Upper lobe of left lung (tissue), 4 donors: ENCODE measurements around the gene KCNQ1OT1.

Source experiments
- CTCF ChIP-seq, 6 experiments: fragments of 450-650 bp in 4 of 6; fragments of 200-600 bp in 2 of 6; sonication (generic) in 2 of 6; IDR thresholded peaks; one replicate each; pipeline ENCODE4 v1.5.1; 2016 to 2019; ENCODE audit warnings: antibody characterized with exemption in 6 of 6
- EP300 ChIP-seq, 4 donors: sonication (generic); formaldehyde crosslinking; IDR thresholded peaks; one replicate each; pipeline ENCODE4 v1.5.1; 2017; ENCODE audit warnings: antibody characterized with exemption in 4 of 4, control low read depth in 2 of 4
- POLR2AphosphoS5 ChIP-seq, 2 donors: sonication (generic); formaldehyde crosslinking; IDR thresholded peaks; one replicate each; pipeline ENCODE4 v1.5.1; 2017; ENCODE audit warnings: antibody characterized with exemption in 2 of 2

- TF ChIP-seq EP300 (IDR thresholded peaks at IDR 0.05) (no peak), POLR2AphosphoS5 (IDR thresholded peaks at IDR 0.05) (no peak), CTCF (IDR thresholded peaks at IDR 0.05) (no peak)
Measured at GRCh38 chr11:2643746-2644145, 56.0 kb downstream of the KCNQ1OT1 start.
